KMS-11 (cell line): ENCODE results near the gene PCDHA8.
A peak's percentile ranks its signal among the peaks of the same experiment; 100 is the strongest.
"Not testable (repeated sequence)": the region's sequence is repeated elsewhere in the genome, so short reads cannot be mapped to it uniquely, and the experiment has no call there.

Experiments
- H2AFZ ChIP-seq: fragments of 200-600 bp; sonication (generic); 2 replicates; pipeline ENCODE4 v1.6.1; 2016; ENCODE audit warnings: antibody characterized with exemption, mixed run types, low read depth
- H3K27ac ChIP-seq: fragments of 200-600 bp; sonication (generic); 2 replicates; pipeline ENCODE4 v1.6.1; 2016; ENCODE audit warnings: mild to moderate bottlenecking, mixed run types
- H3K27me3 ChIP-seq: fragments of 200-600 bp; sonication (generic); 2 replicates; pipeline ENCODE4 v1.6.1; 2017; ENCODE audit warnings: mild to moderate bottlenecking, low read depth, mixed run types, moderate library complexity; ENCODE audit not compliant: insufficient read depth
- H3K36me3 ChIP-seq: fragments of 200-600 bp; sonication (generic); 2 replicates; pipeline ENCODE4 v1.6.1; 2017; ENCODE audit warnings: mild to moderate bottlenecking, mixed run types; ENCODE audit not compliant: insufficient read depth
- H3K4me1 ChIP-seq: fragments of 200-600 bp; sonication (generic); 2 replicates; pipeline ENCODE4 v1.6.1; 2016; ENCODE audit warnings: mild to moderate bottlenecking, low read depth, mixed run types; ENCODE audit not compliant: poor library complexity, severe bottlenecking
- H3K4me2 ChIP-seq: fragments of 200-600 bp; sonication (generic); 2 replicates; pipeline ENCODE4 v1.7.0; 2016; ENCODE audit warnings: mild to moderate bottlenecking, mixed run types
- H3K4me3 ChIP-seq: fragments of 200-600 bp; sonication (generic); IDR thresholded peaks from 2 replicates; pipeline ENCODE4 v1.6.1; 2017; ENCODE audit warnings: low read depth, low read length, mixed read lengths; ENCODE audit not compliant: insufficient read depth
- H3K79me2 ChIP-seq: fragments of 200-600 bp; sonication (generic); 2 replicates; pipeline ENCODE4 v1.6.1; 2016; ENCODE audit warnings: low read depth, mixed run types; ENCODE audit not compliant: insufficient read depth
- H3K9ac ChIP-seq: fragments of 200-600 bp; sonication (generic); 2 replicates; pipeline ENCODE4 v1.6.1; 2016; ENCODE audit warnings: mild to moderate bottlenecking, mixed run types
- H4K20me1 ChIP-seq: fragments of 200-600 bp; sonication (generic); 2 replicates; pipeline ENCODE4 v1.6.1; 2016; ENCODE audit warnings: mild to moderate bottlenecking, mixed run types; ENCODE audit not compliant: insufficient read depth
- TF ChIP-seq, protein P1 (sequence below): fragments of 200-600 bp; sonication (generic); conservative IDR thresholded peaks from 2 replicates; pipeline ENCODE4 v1.6.1; 2017; ENCODE audit warnings: low read depth, mild to moderate bottlenecking, antibody characterized with exemption, low read length, moderate library complexity, mixed read lengths

The PCDHA8 gene, protein sequence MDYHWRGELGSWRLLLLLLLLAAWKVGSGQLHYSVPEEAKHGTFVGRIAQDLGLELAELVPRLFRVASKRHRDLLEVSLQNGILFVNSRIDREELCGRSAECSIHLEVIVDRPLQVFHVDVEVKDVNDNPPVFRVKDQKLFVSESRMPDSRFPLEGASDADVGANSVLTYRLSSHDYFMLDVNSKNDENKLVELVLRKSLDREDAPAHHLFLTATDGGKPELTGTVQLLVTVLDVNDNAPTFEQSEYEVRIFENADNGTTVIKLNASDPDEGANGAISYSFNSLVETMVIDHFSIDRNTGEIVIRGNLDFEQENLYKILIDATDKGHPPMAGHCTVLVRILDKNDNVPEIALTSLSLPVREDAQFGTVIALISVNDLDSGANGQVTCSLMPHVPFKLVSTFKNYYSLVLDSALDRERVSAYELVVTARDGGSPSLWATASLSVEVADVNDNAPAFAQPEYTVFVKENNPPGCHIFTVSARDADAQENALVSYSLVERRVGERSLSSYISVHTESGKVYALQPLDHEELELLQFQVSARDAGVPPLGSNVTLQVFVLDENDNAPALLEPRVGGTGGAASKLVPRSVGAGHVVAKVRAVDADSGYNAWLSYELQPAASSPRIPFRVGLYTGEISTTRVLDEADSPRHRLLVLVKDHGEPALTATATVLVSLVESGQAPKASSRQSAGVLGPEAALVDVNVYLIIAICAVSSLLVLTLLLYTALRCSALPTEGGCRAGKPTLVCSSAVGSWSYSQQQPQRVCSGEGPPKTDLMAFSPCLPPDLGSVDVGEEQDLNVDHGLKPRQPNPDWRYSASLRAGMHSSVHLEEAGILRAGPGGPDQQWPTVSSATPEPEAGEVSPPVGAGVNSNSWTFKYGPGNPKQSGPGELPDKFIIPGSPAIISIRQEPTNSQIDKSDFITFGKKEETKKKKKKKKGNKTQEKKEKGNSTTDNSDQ

GRCh38 chr5:140840978-140841962 lies at the start of gene PCDHA8:
Gene PCDHA8, plus strand, starts transcription at chr5:140841187. Its CDS starts 135 bp downstream, at chr5:140841322.
- H3K27me3 ChIP-seq, result no peaks in the 10 kb centered on the region
- no peak within 1 kb of the TSS for H3K4me2 ChIP-seq
- no peaks in the 10 kb centered on the region for H4K20me1 ChIP-seq
- no peak within 1 kb of the TSS for H3K4me3 ChIP-seq
- H3K27ac ChIP-seq, result no peak within 1 kb of the TSS
- H3K4me1 ChIP-seq, result no peaks in the 10 kb centered on the region
- H3K9ac ChIP-seq, result no peak within 1 kb of the TSS
- H2AFZ ChIP-seq, result no peak within 1 kb of the TSS
- H3K79me2 ChIP-seq, result no peaks in the 10 kb centered on the region
- no peaks in the 10 kb centered on the region for H3K36me3 ChIP-seq
- TF ChIP-seq, protein P1, sequence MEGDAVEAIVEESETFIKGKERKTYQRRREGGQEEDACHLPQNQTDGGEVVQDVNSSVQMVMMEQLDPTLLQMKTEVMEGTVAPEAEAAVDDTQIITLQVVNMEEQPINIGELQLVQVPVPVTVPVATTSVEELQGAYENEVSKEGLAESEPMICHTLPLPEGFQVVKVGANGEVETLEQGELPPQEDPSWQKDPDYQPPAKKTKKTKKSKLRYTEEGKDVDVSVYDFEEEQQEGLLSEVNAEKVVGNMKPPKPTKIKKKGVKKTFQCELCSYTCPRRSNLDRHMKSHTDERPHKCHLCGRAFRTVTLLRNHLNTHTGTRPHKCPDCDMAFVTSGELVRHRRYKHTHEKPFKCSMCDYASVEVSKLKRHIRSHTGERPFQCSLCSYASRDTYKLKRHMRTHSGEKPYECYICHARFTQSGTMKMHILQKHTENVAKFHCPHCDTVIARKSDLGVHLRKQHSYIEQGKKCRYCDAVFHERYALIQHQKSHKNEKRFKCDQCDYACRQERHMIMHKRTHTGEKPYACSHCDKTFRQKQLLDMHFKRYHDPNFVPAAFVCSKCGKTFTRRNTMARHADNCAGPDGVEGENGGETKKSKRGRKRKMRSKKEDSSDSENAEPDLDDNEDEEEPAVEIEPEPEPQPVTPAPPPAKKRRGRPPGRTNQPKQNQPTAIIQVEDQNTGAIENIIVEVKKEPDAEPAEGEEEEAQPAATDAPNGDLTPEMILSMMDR, result 0 out of 2 replicates have a peak, but pooled peaks have one; percentile 27

GRCh38 chr5:140794595-140795258 lies 46.3 kb upstream of the PCDHA8 start, which contains the start of gene PCDHA2:
Gene PCDHA2, plus strand, starts transcription at chr5:140794852.
- no peaks in the 10 kb centered on the region for H3K36me3 ChIP-seq
- H3K4me2 ChIP-seq, result no peak within 1 kb of the TSS
- no peak within 1 kb of the TSS for H3K9ac ChIP-seq
- no peaks in the 10 kb centered on the region for H3K27me3 ChIP-seq
- no peaks in the 10 kb centered on the region for H3K4me1 ChIP-seq
- no peak within 1 kb of the TSS for H2AFZ ChIP-seq
- no peak within 1 kb of the TSS for H3K4me3 ChIP-seq
- TF ChIP-seq, protein P1, result 0 out of 2 replicates have a peak, but pooled peaks have one; percentile 12
- no peaks in the 10 kb centered on the region for H3K79me2 ChIP-seq
- H4K20me1 ChIP-seq, result no peaks in the 10 kb centered on the region
- H3K27ac ChIP-seq, result no peak within 1 kb of the TSS

- Histone ChIP-seq H3K4me1 (no peaks in the 10 kb centered on the region), H3K4me2 (no peak overlapping the region), H2AFZ (no peak overlapping the region), H4K20me1 (no peaks in the 10 kb centered on the region), H3K79me2 (no peaks in the 10 kb centered on the region), H3K9ac (no peak overlapping the region), H3K36me3 (no peaks in the 10 kb centered on the region), H3K4me3 (no peak overlapping the region), H3K27me3 (no peaks in the 10 kb centered on the region), H3K27ac (no peak overlapping the region)
- TF ChIP-seq, protein P1, result 0 out of 2 replicates have a peak, but pooled peaks have one; percentile 1
Measured at GRCh38 chr5:140795259-140795641, 45.7 kb upstream of the PCDHA8 start.

DNA sequence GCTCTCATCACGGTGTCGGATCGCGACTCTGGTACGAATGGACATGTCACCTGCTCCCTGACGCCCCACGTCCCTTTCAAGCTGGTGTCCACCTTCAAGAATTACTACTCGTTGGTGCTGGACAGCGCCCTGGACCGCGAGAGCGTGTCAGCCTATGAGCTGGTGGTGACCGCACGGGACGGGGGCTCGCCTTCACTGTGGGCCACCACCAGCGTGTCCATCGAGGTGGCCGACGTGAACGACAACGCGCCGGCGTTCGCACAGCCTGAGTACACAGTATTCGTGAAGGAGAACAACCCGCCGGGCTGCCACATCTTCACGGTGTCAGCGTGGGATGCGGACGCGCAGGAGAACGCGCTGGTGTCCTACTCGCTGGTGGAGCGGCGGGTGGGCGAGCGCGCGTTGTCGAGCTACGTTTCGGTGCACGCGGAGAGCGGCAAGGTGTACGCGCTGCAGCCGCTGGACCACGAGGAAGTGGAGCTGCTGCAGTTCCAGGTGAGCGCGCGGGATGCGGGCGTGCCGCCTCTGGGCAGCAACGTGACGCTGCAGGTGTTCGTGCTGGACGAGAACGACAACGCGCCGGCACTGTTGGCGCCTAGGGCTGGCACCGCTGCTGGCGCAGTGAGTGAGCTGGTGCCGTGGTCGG lies 44.8 kb upstream of the PCDHA8 start:
- H3K79me2 ChIP-seq, H3K9ac ChIP-seq, H3K27me3 ChIP-seq, H4K20me1 ChIP-seq, H3K4me2 ChIP-seq, H3K4me3 ChIP-seq, H3K27ac ChIP-seq, H3K36me3 ChIP-seq, H3K4me1 ChIP-seq, H2AFZ ChIP-seq: not testable (repeated sequence)
